ENCODE measurements around the gene GCNT3.
A peak's percentile ranks its signal among the peaks of the same experiment; 100 is the strongest.
"Not testable (repeated sequence)": the region's sequence is repeated elsewhere in the genome, so short reads cannot be mapped to it uniquely, and the experiment has no call there.

The GCNT3 gene

DNA sequence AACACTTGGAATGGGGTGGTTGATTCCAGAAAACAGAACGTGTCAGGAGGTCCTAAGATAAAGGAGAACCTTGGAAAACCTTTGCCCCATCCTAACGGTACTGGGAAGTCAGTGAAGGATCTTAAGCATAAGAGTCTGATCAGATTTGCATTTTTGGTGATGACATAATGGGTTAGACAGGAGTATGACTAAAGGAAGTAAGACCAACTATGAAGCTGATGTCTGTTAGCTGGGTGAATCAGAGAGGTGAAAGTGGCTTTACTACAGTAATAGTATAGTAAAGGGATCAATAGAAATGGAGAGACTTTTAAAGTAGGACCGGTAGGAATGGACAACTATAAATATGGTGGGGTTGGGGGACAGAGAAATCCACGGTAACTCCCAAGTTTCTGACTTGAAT lies 33.2 kb downstream of the GCNT3 start:
- no peaks in the 10 kb centered on the region for H3K4me1 ChIP-seq (ENCODE audit: control insufficient read depth, insufficient read depth, low read length)
- H3K4me3 ChIP-seq (ENCODE audit: low read depth, low read length) = no peak overlapping the region
- H3K27ac ChIP-seq (ENCODE audit: extremely low read depth, low read depth, low read length) = no peak overlapping the region
- TF ChIP-seq, protein P1, sequence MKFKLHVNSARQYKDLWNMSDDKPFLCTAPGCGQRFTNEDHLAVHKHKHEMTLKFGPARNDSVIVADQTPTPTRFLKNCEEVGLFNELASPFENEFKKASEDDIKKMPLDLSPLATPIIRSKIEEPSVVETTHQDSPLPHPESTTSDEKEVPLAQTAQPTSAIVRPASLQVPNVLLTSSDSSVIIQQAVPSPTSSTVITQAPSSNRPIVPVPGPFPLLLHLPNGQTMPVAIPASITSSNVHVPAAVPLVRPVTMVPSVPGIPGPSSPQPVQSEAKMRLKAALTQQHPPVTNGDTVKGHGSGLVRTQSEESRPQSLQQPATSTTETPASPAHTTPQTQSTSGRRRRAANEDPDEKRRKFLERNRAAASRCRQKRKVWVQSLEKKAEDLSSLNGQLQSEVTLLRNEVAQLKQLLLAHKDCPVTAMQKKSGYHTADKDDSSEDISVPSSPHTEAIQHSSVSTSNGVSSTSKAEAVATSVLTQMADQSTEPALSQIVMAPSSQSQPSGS (tag by site-specific recombination; IDR thresholded peaks at IDR 0.05; ENCODE audit: low read depth) = peak; percentile 14; the same call in 1 of the 2 replicates
- no peak for TF ChIP-seq ZFHX2 (tag by site-specific recombination; conservative IDR thresholded peaks at IDR 0.05)
- H3K9me3 ChIP-seq (ENCODE audit: control insufficient read depth, insufficient read depth, low read depth, low read length) = no peaks in the 10 kb centered on the region
- peaks cover 13 to 37% of the 10 kb centered on the region in 2 experiments for H3K36me3 ChIP-seq (ENCODE audit: control insufficient read depth in 2 of 2, insufficient read depth in 1 of 2, low read length in 2 of 2)
- POLR2A ChIA-PET = no interaction called here
- CTCF ChIA-PET = interaction anchor here (0.9 kb wide), 1 partner anchor 9 kb away, joined by 3 read pairs; no protein-coding TSS in a partner anchor

DNA sequence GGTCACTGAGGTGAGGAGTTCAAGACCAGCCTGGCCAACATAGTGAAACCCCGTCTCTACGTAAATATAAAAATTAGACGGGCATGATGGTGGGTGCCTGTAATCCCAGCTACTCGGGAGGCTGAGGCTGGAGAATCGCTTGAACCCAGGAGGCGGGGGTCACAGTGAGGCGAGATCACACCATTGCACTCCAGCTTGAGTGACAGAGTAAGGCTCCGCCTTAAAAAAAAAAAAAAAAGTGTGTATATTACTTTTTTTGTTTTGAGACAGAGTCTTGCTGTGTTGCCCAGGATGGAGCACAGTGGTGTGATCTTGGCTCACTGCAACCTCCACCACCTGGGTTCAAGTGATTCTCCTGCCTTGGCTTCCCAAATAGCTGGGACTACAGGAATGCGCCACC lies 34.2 kb downstream of the GCNT3 start:
- H3K36me3 ChIP-seq (ENCODE audit: control insufficient read depth in 2 of 2, insufficient read depth in 1 of 2, low read length in 2 of 2) = peaks cover 13 to 42% of the 10 kb centered on the region in 2 experiments
- H3K4me3 ChIP-seq (ENCODE audit: low read depth, low read length); H3K4me1 ChIP-seq (ENCODE audit: control insufficient read depth, insufficient read depth, low read length); H3K27ac ChIP-seq (ENCODE audit: extremely low read depth, low read depth, low read length); POLR2A ChIA-PET; H3K9me3 ChIP-seq (ENCODE audit: control insufficient read depth, insufficient read depth, low read depth, low read length): not testable (repeated sequence)
- CTCF ChIA-PET = interaction anchor here (1.2 kb wide), 1 partner anchor 113 kb away, joined by 3 read pairs; no protein-coding TSS in a partner anchor

DNA sequence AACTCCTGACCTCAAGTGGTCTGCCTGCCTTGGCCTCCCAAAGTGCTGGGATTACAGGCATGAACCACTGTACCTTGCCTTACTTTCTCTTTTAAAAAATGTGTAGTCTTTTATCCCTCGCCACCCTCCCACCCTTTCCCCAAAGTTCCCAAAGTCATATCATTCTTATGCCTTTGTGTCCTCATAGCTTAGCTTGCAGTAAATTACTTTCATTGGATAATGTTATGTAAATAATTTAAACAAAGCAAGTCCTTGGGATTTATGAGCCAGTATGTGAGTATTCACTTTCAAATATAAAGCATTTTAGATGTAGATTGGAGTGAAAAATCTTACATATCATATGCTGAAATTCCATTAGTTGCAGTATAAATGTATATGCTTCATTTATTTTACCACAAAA lies 34.7 kb downstream of the GCNT3 start:
- Histone ChIP-seq H3K4me1 (ENCODE audit: control insufficient read depth, insufficient read depth, low read length) (no peaks in the 10 kb centered on the region), H3K27ac (ENCODE audit: extremely low read depth, low read depth, low read length) (no peak overlapping the region), H3K9me3 (ENCODE audit: control insufficient read depth, insufficient read depth, low read depth, low read length) (no peaks in the 10 kb centered on the region), H3K36me3 (ENCODE audit: control insufficient read depth in 2 of 2, insufficient read depth in 1 of 2, low read length in 2 of 2) (peaks cover 13 to 43% of the 10 kb centered on the region in 2 experiments), H3K4me3 (ENCODE audit: low read depth, low read length) (no peak overlapping the region)
- ChIA-PET CTCF (interaction anchor here (1.2 kb wide), 1 partner anchor 113 kb away, joined by 3 read pairs; no protein-coding TSS in a partner anchor), POLR2A (no interaction called here)
- TF ChIP-seq ZNF23 (tag by site-specific recombination; IDR thresholded peaks at IDR 0.05; ENCODE audit: borderline replicate concordance) (no peak), WT1 (tag by site-specific recombination; IDR thresholded peaks at IDR 0.05) (no peak), ZNF707 (tag by site-specific recombination; IDR thresholded peaks at IDR 0.05) (no peak), ZNF701 (tag by site-specific recombination; IDR thresholded peaks at IDR 0.05) (no peak), ZSCAN23 (tag by site-specific recombination; IDR thresholded peaks at IDR 0.05) (no peak), ZNF830 (tag by site-specific recombination; IDR thresholded peaks at IDR 0.05; ENCODE audit: low read depth) (no peak), ZNF391 (tag by site-specific recombination; IDR thresholded peaks at IDR 0.05; ENCODE audit: borderline replicate concordance, low read depth) (no peak), GLIS1 (tag by site-specific recombination; IDR thresholded peaks at IDR 0.05) (no peak), ZFP69B (tag by site-specific recombination; IDR thresholded peaks at IDR 0.05) (no peak), ZNF664 (tag by site-specific recombination; IDR thresholded peaks at IDR 0.05) (no peak), ZNF140 (tag by site-specific recombination; IDR thresholded peaks at IDR 0.05) (no peak), ZNF670 (tag by site-specific recombination; IDR thresholded peaks at IDR 0.05; ENCODE audit: low read depth) (no peak), ZNF747 (tag by site-specific recombination; IDR thresholded peaks at IDR 0.05) (no peak), ZNF501 (tag by site-specific recombination; IDR thresholded peaks at IDR 0.05) (no peak), ZNF404 (tag by site-specific recombination; IDR thresholded peaks at IDR 0.05) (no peak), GLI4 (tag by site-specific recombination; IDR thresholded peaks at IDR 0.05) (no peak), ZBTB1 (tag by site-specific recombination; IDR thresholded peaks at IDR 0.05) (no peak)
- TF ChIP-seq, protein P2, sequence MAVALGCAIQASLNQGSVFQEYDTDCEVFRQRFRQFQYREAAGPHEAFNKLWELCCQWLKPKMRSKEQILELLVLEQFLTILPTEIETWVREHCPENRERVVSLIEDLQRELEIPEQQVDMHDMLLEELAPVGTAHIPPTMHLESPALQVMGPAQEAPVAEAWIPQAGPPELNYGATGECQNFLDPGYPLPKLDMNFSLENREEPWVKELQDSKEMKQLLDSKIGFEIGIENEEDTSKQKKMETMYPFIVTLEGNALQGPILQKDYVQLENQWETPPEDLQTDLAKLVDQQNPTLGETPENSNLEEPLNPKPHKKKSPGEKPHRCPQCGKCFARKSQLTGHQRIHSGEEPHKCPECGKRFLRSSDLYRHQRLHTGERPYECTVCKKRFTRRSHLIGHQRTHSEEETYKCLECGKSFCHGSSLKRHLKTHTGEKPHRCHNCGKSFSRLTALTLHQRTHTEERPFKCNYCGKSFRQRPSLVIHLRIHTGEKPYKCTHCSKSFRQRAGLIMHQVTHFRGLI (tag by site-specific recombination; IDR thresholded peaks at IDR 0.05) = no peak
- TF ChIP-seq, protein P3, sequence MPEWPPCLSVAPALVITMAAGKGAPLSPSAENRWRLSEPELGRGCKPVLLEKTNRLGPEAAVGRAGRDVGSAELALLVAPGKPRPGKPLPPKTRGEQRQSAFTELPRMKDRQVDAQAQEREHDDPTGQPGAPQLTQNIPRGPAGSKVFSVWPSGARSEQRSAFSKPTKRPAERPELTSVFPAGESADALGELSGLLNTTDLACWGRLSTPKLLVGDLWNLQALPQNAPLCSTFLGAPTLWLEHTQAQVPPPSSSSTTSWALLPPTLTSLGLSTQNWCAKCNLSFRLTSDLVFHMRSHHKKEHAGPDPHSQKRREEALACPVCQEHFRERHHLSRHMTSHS (tag by site-specific recombination; IDR thresholded peaks at IDR 0.05) = no peak
- TF ChIP-seq, protein P4, sequence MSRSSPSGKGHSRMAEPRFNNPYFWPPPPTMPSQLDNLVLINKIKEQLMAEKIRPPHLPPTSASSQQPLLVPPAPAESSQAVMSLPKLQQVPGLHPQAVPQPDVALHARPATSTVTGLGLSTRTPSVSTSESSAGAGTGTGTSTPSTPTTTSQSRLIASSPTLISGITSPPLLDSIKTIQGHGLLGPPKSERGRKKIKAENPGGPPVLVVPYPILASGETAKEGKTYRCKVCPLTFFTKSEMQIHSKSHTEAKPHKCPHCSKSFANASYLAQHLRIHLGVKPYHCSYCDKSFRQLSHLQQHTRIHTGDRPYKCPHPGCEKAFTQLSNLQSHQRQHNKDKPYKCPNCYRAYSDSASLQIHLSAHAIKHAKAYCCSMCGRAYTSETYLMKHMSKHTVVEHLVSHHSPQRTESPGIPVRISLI (tag by site-specific recombination; IDR thresholded peaks at IDR 0.05) = no peak

All from HEK293 (cell line).